GM23338 (cell line): Measurements from ENCODE around the gene NNMT. TPM values are rescaled to one million over a fixed set of nuclear protein-coding genes. Genes with fewer than 3 reads are reported as not detected.

Experiments
- ATAC-seq: fragments of 200-7000 bp; cut with Tn5 transposase; 3 replicates; pipeline ENCODE4 v1.9.1; 2020
- DNase-seq: peaks from one replicate; pipeline ENCODE4 v3.0.0-alpha.2; 2015; ENCODE audit warnings: low spot score
- H2AFZ ChIP-seq: fragments of 200-600 bp; sonication (generic); 2 replicates; pipeline ENCODE4 v1.8.0; 2016; ENCODE audit warnings: antibody characterized with exemption, mild to moderate bottlenecking, moderate library complexity
- H3F3A ChIP-seq: fragments of 200-600 bp; sonication (generic); replicated peaks from 2 replicates; pipeline ENCODE4 v1.8.0; 2017; ENCODE audit warnings: antibody characterized with exemption, mixed run types, low read depth
- H3K27ac ChIP-seq: fragments of 200-600 bp; sonication (generic); 2 replicates; pipeline ENCODE4 v1.6.1; 2016; ENCODE audit warnings: low read depth
- H3K27me3 ChIP-seq: fragments of 200-600 bp; sonication (generic); 2 replicates; pipeline ENCODE4 v1.8.0; 2016; ENCODE audit warnings: mild to moderate bottlenecking, mixed run types, moderate library complexity; ENCODE audit not compliant: insufficient read depth
- H3K36me3 ChIP-seq: fragments of 200-600 bp; sonication (generic); 2 replicates; pipeline ENCODE4 v1.8.0; 2016; ENCODE audit warnings: mild to moderate bottlenecking; ENCODE audit not compliant: insufficient read depth
- H3K4me1 ChIP-seq: fragments of 200-600 bp; sonication (generic); 2 replicates; pipeline ENCODE4 v1.8.0; 2016; ENCODE audit warnings: mild to moderate bottlenecking, moderate library complexity; ENCODE audit not compliant: insufficient read depth
- H3K4me2 ChIP-seq: fragments of 200-600 bp; sonication (generic); 2 replicates; pipeline ENCODE4 v1.7.1; 2017; ENCODE audit warnings: mixed run types
- H3K4me3 ChIP-seq: fragments of 200-600 bp; sonication (generic); 2 replicates; pipeline ENCODE4 v1.6.1; 2016; ENCODE audit warnings: mixed run types
- H3K79me2 ChIP-seq: fragments of 200-600 bp; sonication (generic); replicated peaks from 2 replicates; pipeline ENCODE4 v1.8.0; 2017; ENCODE audit warnings: mild to moderate bottlenecking; ENCODE audit not compliant: insufficient read depth
- H3K9me2 ChIP-seq: fragments of 200-600 bp; sonication (generic); 2 replicates; pipeline ENCODE4 v1.8.0; 2017; ENCODE audit not compliant: insufficient read depth
- H4K20me1 ChIP-seq: fragments of 200-600 bp; sonication (generic); replicated peaks from 2 replicates; pipeline ENCODE4 v1.8.0; 2017; ENCODE audit warnings: mild to moderate bottlenecking; ENCODE audit not compliant: insufficient read depth
- H3K27ac Mint-ChIP-seq: 2 replicates; pipeline ENCODE4 v1.8.0; 2020; ENCODE audit warnings: inconsistent platforms, mild to moderate bottlenecking, moderate library complexity, mixed read lengths
- H3K27me3 Mint-ChIP-seq: 3 replicates; pipeline ENCODE4 v1.8.0; 2022; ENCODE audit warnings: low read depth, mild to moderate bottlenecking, moderate library complexity, mixed read lengths, inconsistent platforms; ENCODE audit not compliant: insufficient read depth, poor library complexity
- H3K36me3 Mint-ChIP-seq: 3 replicates; pipeline ENCODE4 v1.8.0; 2021; ENCODE audit warnings: low read depth, mild to moderate bottlenecking, inconsistent platforms, moderate library complexity, mixed read lengths
- H3K4me1 Mint-ChIP-seq: 3 replicates; pipeline ENCODE4 v1.8.0; 2020; ENCODE audit warnings: mild to moderate bottlenecking, inconsistent platforms, mixed read lengths
- H3K4me3 Mint-ChIP-seq: 3 replicates; pipeline ENCODE4 v1.8.0; 2021; ENCODE audit warnings: moderate library complexity, mild to moderate bottlenecking, inconsistent platforms, mixed read lengths
- H3K9me3 Mint-ChIP-seq: 3 replicates; pipeline ENCODE4 v1.8.0; 2020; ENCODE audit warnings: moderate library complexity, mild to moderate bottlenecking, inconsistent platforms, mixed read lengths
- CTCF ChIP-seq, 2 experiments: fragments of 200-600 bp in 1 of 2; sonication (generic) in 1 of 2; conservative IDR thresholded peaks; 2 replicates each; pipeline versions ENCODE4 v1.5.1 to v1.6.1; 2016 to 2017; ENCODE audit warnings: antibody characterized with exemption in 2 of 2, low read depth in 2 of 2, mild to moderate bottlenecking in 2 of 2, moderate library complexity in 1 of 2
- EZH2 ChIP-seq: fragments of 200-600 bp; sonication (generic); IDR thresholded peaks from one replicate; pipeline ENCODE4 v1.8.0; 2017; ENCODE audit warnings: antibody characterized with exemption, mild to moderate bottlenecking, low read depth; ENCODE audit not compliant: unreplicated experiment
- EZH2phosphoT487 ChIP-seq: fragments of 200-600 bp; sonication (generic); IDR thresholded peaks from one replicate; pipeline ENCODE4 v1.8.1; 2018; ENCODE audit warnings: antibody characterized with exemption; ENCODE audit not compliant: unreplicated experiment
- JUNB ChIP-seq: IDR thresholded peaks from one replicate; pipeline ENCODE4 v1.6.1; 2016; ENCODE audit warnings: antibody characterized with exemption; ENCODE audit not compliant: unreplicated experiment
- REST ChIP-seq: IDR thresholded peaks from one replicate; pipeline ENCODE4 v1.6.1; 2018; ENCODE audit warnings: antibody characterized with exemption; ENCODE audit not compliant: unreplicated experiment
- ZNF331 ChIP-seq: fragments of 250-450 bp; sonication (Bioruptor Pico); IDR thresholded peaks from 2 replicates; pipeline ENCODE4 v1.5.0; 2020; ENCODE audit warnings: low read depth, mild to moderate bottlenecking, moderate library complexity
- ZNF462 ChIP-seq: fragments of 250-450 bp; sonication (Bioruptor Pico); IDR thresholded peaks from 2 replicates; pipeline ENCODE4 v1.5.0; 2020; ENCODE audit warnings: mild to moderate bottlenecking, moderate library complexity
- polyA plus RNA-seq: library from polyadenylated mRNA; unstranded; fragments of >200 nt; fragmentation: Nextera tagmentation; extraction: Ambion mirVana; gene quantifications from 2 replicates; pipeline ENCODE4 v1.2.1, GENCODE V29; 2016
- total RNA-seq: library from RNA; depleted of rRNA; stranded (reverse); fragments of >200 nt; shearing (Covaris generic); gene quantifications from 2 replicates; pipeline ENCODE4 v1.2.3, GENCODE V29; 2014

NNMT gene
- total and polyA plus RNA-seq, 2 experiments from 2014 or later, result 0.40 TPM; not detected in 1

GRCh38 chr11:114316980-114317786, 21.0 kb downstream of the NNMT start:
- Histone ChIP-seq H3K4me3 (no peak overlapping the region), H3K36me3 (no peaks in the 10 kb centered on the region), H3K79me2 (no peaks in the 10 kb centered on the region), H3K9me2 (peaks cover 7% of the 10 kb centered on the region; the same call in 1 of the 2 replicates), H2AFZ (no peak overlapping the region), H3K4me2 (no peak overlapping the region), H3K27me3 (no peaks in the 10 kb centered on the region), H3F3A (0 out of 2 replicates have a peak, but pooled peaks cover 5% of the 10 kb centered on the region), H3K27ac (0 out of 2 replicates have a peak overlapping the region, but pooled peaks have one; percentile 12), H4K20me1 (no peaks in the 10 kb centered on the region), H3K4me1 (peaks cover 50% of the 10 kb centered on the region)
- DNase-seq, result no peak
- Mint-ChIP-seq H3K36me3 (no peaks in the 10 kb centered on the region), H3K27me3 (peaks cover 4% of the 10 kb centered on the region), H3K9me3 (no peaks in the 10 kb centered on the region), H3K4me3 (no peak overlapping the region), H3K4me1 (peaks cover 47% of the 10 kb centered on the region), H3K27ac (no peak overlapping the region)
- no peak for TF ChIP-seq REST
- TF ChIP-seq CTCF (conservative IDR thresholded peaks at IDR 0.05; ENCODE audit: low read depth in 2 of 2), result no peak
- no peak for TF ChIP-seq ZNF331 (CRISPR knock-in tag)
- TF ChIP-seq JUNB, result no peak
- no peak for TF ChIP-seq EZH2phosphoT487
- no peak for ATAC-seq

GRCh38 chr11:114317787-114318137, 21.6 kb downstream of the NNMT start:
- Histone ChIP-seq H3K27ac (peak overlapping the region; percentile 86), H3K79me2 (no peaks in the 10 kb centered on the region), H4K20me1 (no peaks in the 10 kb centered on the region), H3K9me2 (0 out of 2 replicates have a peak, but pooled peaks cover 3% of the 10 kb centered on the region), H2AFZ (no peak overlapping the region), H3K36me3 (no peaks in the 10 kb centered on the region), H3F3A (0 out of 2 replicates have a peak, but pooled peaks cover 5% of the 10 kb centered on the region), H3K4me3 (peak overlapping the region; percentile 10), H3K4me1 (peaks cover 50% of the 10 kb centered on the region), H3K27me3 (no peaks in the 10 kb centered on the region), H3K4me2 (peak overlapping the region; percentile 25)
- Mint-ChIP-seq H3K36me3 (no peaks in the 10 kb centered on the region), H3K9me3 (no peaks in the 10 kb centered on the region), H3K27ac (no peak overlapping the region), H3K4me3 (no peak overlapping the region), H3K27me3 (peaks cover 4% of the 10 kb centered on the region), H3K4me1 (peaks cover 47% of the 10 kb centered on the region)
- DNase-seq (peak; percentile 92), ATAC-seq (peak; percentile 84)
- TF ChIP-seq ZNF462 (CRISPR knock-in tag), result peak; percentile 69; the same call in 1 of the 2 replicates
- TF ChIP-seq EZH2phosphoT487, result no peak
- no peak for TF ChIP-seq EZH2
